Left lung (tissue), 10 donors: ENCODE results near the gene ARMC7. TPM values are rescaled to one million over a fixed set of nuclear protein-coding genes. Genes with fewer than 3 reads are reported as not detected.

ENCODE experiments used
- ATAC-seq: fragments of 200-7000 bp; cut with Tn5 transposase; one replicate; pipeline ENCODE4 v1.9.1; 2020; ENCODE audit warnings: moderate library complexity
- DNase-seq, 4 donors: peaks; one replicate each; pipeline ENCODE4 v3.0.0-alpha.2; 2013 to 2020
- H3K27ac ChIP-seq, 2 donors: fragments of 200-600 bp; sonication (generic) in 1 of 2; one replicate each; pipeline versions ENCODE4 v1.5.0 to v1.8.0; 2020 to 2021
- H3K27me3 ChIP-seq, 2 donors: fragments of 200-600 bp; sonication (generic) in 1 of 2; one replicate each; pipeline versions ENCODE4 v1.5.0 to v1.8.0; 2020 to 2021
- H3K36me3 ChIP-seq, 2 donors: fragments of 200-600 bp; sonication (generic) in 1 of 2; one replicate each; pipeline versions ENCODE4 v1.5.0 to v1.8.0; 2020 to 2021
- H3K4me1 ChIP-seq, 2 donors: fragments of 200-600 bp; one replicate each; pipeline ENCODE4 v1.8.0; 2021
- H3K4me3 ChIP-seq, 2 donors: fragments of 200-600 bp; sonication (generic) in 1 of 2; one replicate each; pipeline versions ENCODE4 v1.5.0 to v1.8.0; 2020 to 2021; ENCODE audit warnings: mild to moderate bottlenecking in 1 of 2
- H3K9me3 ChIP-seq, 2 donors: fragments of 200-600 bp; sonication (generic) in 1 of 2; one replicate each; pipeline versions ENCODE4 v1.5.0 to v1.8.0; 2020 to 2021
- CTCF ChIP-seq, 2 donors: fragments of 200-600 bp; sonication (generic) in 1 of 2; IDR thresholded peaks; one replicate each; pipeline versions ENCODE4 v1.5.0 to v1.8.0; 2021; ENCODE audit warnings: antibody characterized with exemption in 2 of 2
- intact Hi-C, 2 donors: fragments of 100-400 bp; cut with DNase I; formaldehyde crosslinking; loops; one replicate each; pipeline versions ENCODE4 v1.11.2 to v1.14.2; 2022
- polyA plus RNA-seq, 6 donors: library from polyadenylated mRNA; unstranded; fragments of 120-200 nt; gene quantifications; one replicate each; pipeline ENCODE4 v1.2.1, GENCODE V29; 2013; ENCODE audit not compliant: insufficient read length in 6 of 6
- total RNA-seq, 2 donors: library from RNA; stranded (reverse); fragmentation: NEBNext Ultra II Directional; extraction: Animal tissue kit (Norgen Biotek cat#: 25700); gene quantifications; one replicate each; pipeline ENCODE4 v1.2.1, GENCODE V29; 2021
- donor health status: DM: no; HTN: yes; CAD: no.
- donor health status: DM: no; HTN: no; CAD: no.

Gene ARMC7
- total and polyA plus RNA-seq, 8 donors, result 13.2 to 19.3 (median 14.9) TPM

- peaks cover 9 to 30% of the 10 kb centered on the region in 2 donors for H3K4me1 ChIP-seq
- no peaks in the 10 kb centered on the region for H3K9me3 ChIP-seq
- DNase-seq (no peak), ATAC-seq (no peak)
- no peaks in the 10 kb centered on the region for H3K27me3 ChIP-seq
- H3K27ac ChIP-seq, result no peak overlapping the region
- H3K4me3 ChIP-seq, result no peak overlapping the region
- TF ChIP-seq CTCF (IDR thresholded peaks at IDR 0.05), result no peak
- no peaks in the 10 kb centered on the region for H3K36me3 ChIP-seq
- intact Hi-C loops, result no loop called here
These were observed 36.1 kb upstream of the ARMC7 start for GRCh38 chr17:75073618-75074047.

- H3K27me3 ChIP-seq, result no peaks in the 10 kb centered on the region
- DNase-seq (peak in 1 of 4 donors; percentile 48), ATAC-seq (no peak)
- no peaks in the 10 kb centered on the region for H3K36me3 ChIP-seq
- no peak overlapping the region for H3K27ac ChIP-seq
- peaks cover 18 to 39% of the 10 kb centered on the region in 2 donors for H3K4me1 ChIP-seq
- TF ChIP-seq CTCF (IDR thresholded peaks at IDR 0.05), result no peak
- intact Hi-C loops, result no loop called here
- no peak overlapping the region for H3K4me3 ChIP-seq
- H3K9me3 ChIP-seq, result no peaks in the 10 kb centered on the region
These were observed 35.2 kb upstream of the ARMC7 start for GRCh38 chr17:75074532-75074931.

- Histone ChIP-seq H3K27me3 (no peaks in the 10 kb centered on the region), H3K9me3 (no peaks in the 10 kb centered on the region), H3K27ac (peak overlapping the region in 1 of 2 donors; percentile 21), H3K36me3 (no peaks in the 10 kb centered on the region), H3K4me1 (peaks cover 23 to 49% of the 10 kb centered on the region in 2 donors), H3K4me3 (no peak overlapping the region)
- ATAC-seq (no peak), DNase-seq (peak in 1 of 4 donors; percentile 43)
- intact Hi-C loops, result no loop called here
- no peak for TF ChIP-seq CTCF (IDR thresholded peaks at IDR 0.05)
These were observed 34.0 kb upstream of the ARMC7 start for GRCh38 chr17:75075597-75076336.

- H3K27ac ChIP-seq, result peak overlapping the region; percentile 83 to 90
- peaks cover 23 to 59% of the 10 kb centered on the region in 2 donors for H3K4me1 ChIP-seq
- ATAC-seq (peak; percentile 1), DNase-seq (no peak)
- H3K36me3 ChIP-seq, result no peaks in the 10 kb centered on the region
- TF ChIP-seq CTCF (IDR thresholded peaks at IDR 0.05), result no peak
- intact Hi-C loops, result no loop called here
- no peaks in the 10 kb centered on the region for H3K27me3 ChIP-seq
- no peaks in the 10 kb centered on the region for H3K9me3 ChIP-seq
- peak overlapping the region; percentile 4 to 37 for H3K4me3 ChIP-seq
These were observed 32.7 kb upstream of the ARMC7 start for GRCh38 chr17:75077072-75077495.

- Histone ChIP-seq H3K9me3 (no peaks in the 10 kb centered on the region), H3K36me3 (no peaks in the 10 kb centered on the region), H3K4me3 (peak overlapping the region; percentile 4 to 37), H3K27ac (peak overlapping the region; percentile 83 to 90), H3K4me1 (peaks cover 23 to 59% of the 10 kb centered on the region in 2 donors), H3K27me3 (no peaks in the 10 kb centered on the region)
- intact Hi-C loops, result no loop called here
- TF ChIP-seq CTCF (IDR thresholded peaks at IDR 0.05), result peak in 1 of 2 donors; percentile 17
- DNase-seq, result peak in 2 of 4 donors; percentile 78 to 96
- ATAC-seq, result peak; percentile 74
These were observed 32.1 kb upstream of the ARMC7 start for GRCh38 chr17:75077496-75078283.
